Embryonic facial prominence (tissue), 1 donor: ENCODE results near the gene PDZD2.
"Not testable (repeated sequence)": the region's sequence is repeated elsewhere in the genome, so short reads cannot be mapped to it uniquely, and the experiment has no call there.

Source experiments
- DNase-seq: peaks from one replicate; pipeline ENCODE4 v3.0.0-alpha.2; 2016; ENCODE audit errors: extremely low spot score

PDZD2 gene

GRCh38 chr5:32100691-32101302, 461.9 kb downstream of the PDZD2 start:
- no peak for DNase-seq

- DNase-seq: no peak
Observed at GRCh38 chr5:32102254-32102986, 463.5 kb downstream of the PDZD2 start.

GRCh38 chr5:32103521-32103920, 464.6 kb downstream of the PDZD2 start:
- DNase-seq: no peak

- no peak for DNase-seq
Observed at GRCh38 chr5:32107291-32107690, 468.4 kb downstream of the PDZD2 start.

GRCh38 chr5:32108167-32108566, 469.2 kb downstream of the PDZD2 start:
- no peak for DNase-seq

- no peak for DNase-seq
Observed at GRCh38 chr5:32109236-32109635, 470.3 kb downstream of the PDZD2 start.

- no peak for DNase-seq
Observed at GRCh38 chr5:32110111-32110696, 471.3 kb downstream of the PDZD2 start.

GRCh38 chr5:32115985-32116384, 477.1 kb downstream of the PDZD2 start:
- no peak for DNase-seq

- no peak for DNase-seq
Observed at GRCh38 chr5:32116574-32117313, 477.8 kb downstream of the PDZD2 start.

- DNase-seq: not testable (repeated sequence)
Observed at GRCh38 chr5:32118922-32119321, 480.0 kb downstream of the PDZD2 start.

GRCh38 chr5:32123058-32123805, 484.3 kb downstream of the PDZD2 start:
- DNase-seq: no peak

- DNase-seq: no peak
Observed at GRCh38 chr5:32123889-32124676, 485.2 kb downstream of the PDZD2 start.

- no peak for DNase-seq
Observed at GRCh38 chr5:32126691-32127090, 487.8 kb downstream of the PDZD2 start.

GRCh38 chr5:32127711-32128110, 488.8 kb downstream of the PDZD2 start:
- no peak for DNase-seq

- no peak for DNase-seq
Observed at GRCh38 chr5:32129074-32129598, 490.2 kb downstream of the PDZD2 start.

GRCh38 chr5:32130865-32131264, 491.9 kb downstream of the PDZD2 start:
- DNase-seq: no peak

GRCh38 chr5:32131604-32132003, 492.7 kb downstream of the PDZD2 start:
- no peak for DNase-seq

- DNase-seq: no peak
Observed at GRCh38 chr5:32132757-32133156, 493.8 kb downstream of the PDZD2 start.

- no peak for DNase-seq
Observed at GRCh38 chr5:32135086-32135485, 496.2 kb downstream of the PDZD2 start.

GRCh38 chr5:32136342-32136741, 497.4 kb downstream of the PDZD2 start:
- no peak for DNase-seq
